GM12873 (cell line): ENCODE data around the gene MAP4.

Experiments used
- CTCF ChIP-seq: IDR thresholded peaks from 2 replicates; pipeline ENCODE4 v1.5.1; 2012; ENCODE audit warnings: low read depth, mild to moderate bottlenecking, moderate library complexity, low read length, control low read depth; ENCODE audit not compliant: insufficient read depth; ENCODE audit errors: missing control alignments

Gene MAP4

GRCh38 chr3:47899495-47900108 is 116.6 kb downstream of the MAP4 start:
- no peak for TF ChIP-seq CTCF

GRCh38 chr3:47897954-47898353 is 118.3 kb downstream of the MAP4 start:
- no peak for TF ChIP-seq CTCF

- no peak for TF ChIP-seq CTCF
Observed at GRCh38 chr3:47896736-47897135, 119.5 kb downstream of the MAP4 start.

GRCh38 chr3:47895241-47895640 is 121.0 kb downstream of the MAP4 start:
- no peak for TF ChIP-seq CTCF

- TF ChIP-seq CTCF: no peak
Observed at GRCh38 chr3:47892286-47893040, 123.8 kb downstream of the MAP4 start.

- no peak for TF ChIP-seq CTCF
Observed at GRCh38 chr3:47891613-47892005, 124.6 kb downstream of the MAP4 start.

GRCh38 chr3:47890828-47891612 is 125.2 kb downstream of the MAP4 start:
- TF ChIP-seq CTCF: no peak
